K562 (cell line): ENCODE data around the gene ECM2.

Experiments used
- BHLHE40 ChIP-seq: IDR thresholded peaks from 2 replicates; pipeline ENCODE4 v1.6.1; 2011; ENCODE audit warnings: low read length, improper control_type of control experiment
- HDAC2 ChIP-seq: fragments of 450-650 bp; IDR thresholded peaks from 2 replicates; pipeline ENCODE4 v1.6.1; 2016; ENCODE audit warnings: mild to moderate bottlenecking
- HMGXB4 ChIP-seq: sonication (generic); formaldehyde crosslinking; IDR thresholded peaks from 2 replicates; pipeline ENCODE4 v1.8.1; 2023; ENCODE audit warnings: mild to moderate bottlenecking, missing genetic modification reagents
- RAD51 ChIP-seq: fragments of 450-650 bp; IDR thresholded peaks from 2 replicates; pipeline ENCODE4 v1.7.1; 2016; ENCODE audit warnings: low read depth, mild to moderate bottlenecking, borderline replicate concordance

DNA sequence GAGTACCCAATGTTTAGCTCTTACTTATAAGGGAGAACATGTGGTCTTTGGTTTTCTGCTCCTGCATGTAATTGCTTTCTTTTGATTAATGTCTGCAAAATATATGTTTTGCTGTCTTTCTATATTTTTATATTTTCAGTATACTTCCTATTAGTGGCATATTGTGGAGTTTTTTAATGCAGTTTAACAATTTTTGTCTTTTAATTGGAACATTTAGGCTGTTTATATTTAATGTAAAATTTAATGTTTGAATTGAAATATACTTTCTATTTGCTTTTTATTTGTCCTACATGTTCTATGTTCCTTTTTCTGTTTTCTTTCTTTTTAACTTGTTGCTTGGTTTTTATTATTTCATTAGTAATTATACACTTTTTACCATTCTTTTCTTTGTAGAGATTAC lies 4.9 kb downstream of the ECM2 start:
- TF ChIP-seq HMGXB4 (CRISPR knock-in tag), result no peak
- TF ChIP-seq BHLHE40, result no peak
- TF ChIP-seq RAD51, result no peak
- TF ChIP-seq HDAC2, result no peak
